Keratinocyte (primary cell): Measurements from ENCODE around the gene GCM1. TPM values are rescaled to one million over a fixed set of nuclear protein-coding genes. Genes with fewer than 3 reads are reported as not detected.
A peak's percentile ranks its signal among the peaks of the same experiment; 100 is the strongest.

Experiments
- DNase-seq: peaks from one replicate; pipeline ENCODE4 v3.0.0-alpha.2; 2011; ENCODE audit warnings: low read depth, missing footprints, low spot score
- FAIRE-seq: peaks from 2 replicates; lab custom pipeline; 2011; peaks lifted over from hg19 to GRCh38; lab: Jason Lieb, UNC
- H2AFZ ChIP-seq: 2 replicates; pipeline ENCODE4 v1.6.0; 2012; ENCODE audit warnings: low read length, control low read depth, inconsistent platforms; ENCODE audit not compliant: control insufficient read depth
- H3K27ac ChIP-seq: 2 replicates; pipeline ENCODE4 v1.5.1; 2011; ENCODE audit warnings: low read length; ENCODE audit not compliant: control insufficient read depth, insufficient read depth
- H3K27me3 ChIP-seq: 3 replicates; pipeline ENCODE4 v1.6.0; 2011; ENCODE audit warnings: low read length; ENCODE audit not compliant: control insufficient read depth, insufficient read depth; ENCODE audit errors: extremely low read depth
- H3K36me3 ChIP-seq, 2 experiments: 2 replicates in 1 of 2; 3 replicates in 1 of 2; pipeline ENCODE4 v1.5.1; 2011; ENCODE audit warnings: low read length in 2 of 2, mild to moderate bottlenecking in 1 of 2; ENCODE audit not compliant: control insufficient read depth in 2 of 2, insufficient read depth in 2 of 2; ENCODE audit errors: extremely low read depth in 1 of 2
- H3K4me1 ChIP-seq: 3 replicates; pipeline ENCODE4 v1.5.1; 2011; ENCODE audit warnings: low read length; ENCODE audit not compliant: control insufficient read depth, insufficient read depth; ENCODE audit errors: extremely low read depth
- H3K4me2 ChIP-seq: 3 replicates; pipeline ENCODE4 v1.6.0; 2011; ENCODE audit warnings: low read depth, low read length; ENCODE audit not compliant: control insufficient read depth, insufficient read depth; ENCODE audit errors: extremely low read depth
- H3K4me3 ChIP-seq, 3 experiments: fragments of 200-600 bp in 1 of 3; sonication (generic) in 1 of 3; 2 replicates in 2 of 3; 3 replicates in 1 of 3; pipeline ENCODE4 v1.5.1; 2011 to 2016; ENCODE audit warnings: low read length in 3 of 3, mild to moderate bottlenecking in 3 of 3, control low read depth in 2 of 3, inconsistent platforms in 1 of 3, low read depth in 1 of 3, mixed read lengths in 1 of 3, mixed run types in 1 of 3, moderate library complexity in 1 of 3; ENCODE audit not compliant: control insufficient read depth in 2 of 3, insufficient read depth in 2 of 3; ENCODE audit errors: extremely low read depth in 1 of 3
- H3K79me2 ChIP-seq: 2 replicates; pipeline ENCODE4 v1.6.0; 2012; ENCODE audit warnings: low read length; ENCODE audit not compliant: control insufficient read depth, insufficient read depth
- H3K9ac ChIP-seq: 3 replicates; pipeline ENCODE4 v1.6.0; 2011; ENCODE audit warnings: low read length; ENCODE audit not compliant: control insufficient read depth, insufficient read depth; ENCODE audit errors: extremely low read depth
- H3K9me1 ChIP-seq: 3 replicates; pipeline ENCODE4 v1.6.0; 2011; ENCODE audit warnings: low read length; ENCODE audit not compliant: control insufficient read depth, insufficient read depth; ENCODE audit errors: extremely low read depth
- H3K9me3 ChIP-seq: 2 replicates; pipeline ENCODE4 v1.5.1; 2012; ENCODE audit warnings: low read depth, low read length; ENCODE audit not compliant: control insufficient read depth
- H4K20me1 ChIP-seq: 3 replicates; pipeline ENCODE4 v1.6.0; 2011; ENCODE audit warnings: low read length; ENCODE audit not compliant: control insufficient read depth, insufficient read depth; ENCODE audit errors: extremely low read depth
- EZH2 ChIP-seq: IDR thresholded peaks from one replicate; pipeline ENCODE4 v1.6.1; 2012; ENCODE audit warnings: inconsistent platforms, mild to moderate bottlenecking, low read length, moderate library complexity
- dilution Hi-C: fragments of 300-500 bp; cut with MboI; formaldehyde crosslinking; loops from one replicate; pipeline ENCODE4 v1.7.0; 2020; ENCODE audit warnings: low sequenced_read_pairs; ENCODE audit not compliant: extremely low pct_ligation_motif_present
- polyA plus RNA-seq, 5 experiments: library from polyadenylated mRNA; depleted of rRNA in 3 of 5; stranded (reverse) in 3 of 5; stranded (forward) in 1 of 5; unstranded in 1 of 5; fragments of >200 nt; gene quantifications; 1 replicate in 1 of 5; 2 replicates in 3 of 5; 3 replicates in 1 of 5; pipeline versions ENCODE4 v1.2.1 to v1.2.3, GENCODE V29; 2011 to 2012; ENCODE audit warnings: missing spikeins in 2 of 5, low read depth in 1 of 5, low replicate concordance in 1 of 5
- TF ChIP-seq, protein P1 (sequence below), 3 experiments: IDR thresholded peaks in 1 of 3; conservative IDR thresholded peaks in 1 of 3; optimal IDR thresholded peaks in 1 of 3; 2 replicates in 2 of 3; 3 replicates in 1 of 3; pipeline versions ENCODE3 to v1.5.1; 2011; ENCODE audit warnings: low read length in 3 of 3, mild to moderate bottlenecking in 3 of 3, moderate library complexity in 2 of 3, control low read depth in 1 of 3, inconsistent platforms in 1 of 3; ENCODE audit not compliant: insufficient read depth in 2 of 3; ENCODE audit errors: extremely low read depth in 1 of 3

GCM1 gene
- polyA plus RNA-seq, 1 donor (not counting 4 experiments of a cell fraction or from before 2014, with no cell fraction given), result not detected

DNA sequence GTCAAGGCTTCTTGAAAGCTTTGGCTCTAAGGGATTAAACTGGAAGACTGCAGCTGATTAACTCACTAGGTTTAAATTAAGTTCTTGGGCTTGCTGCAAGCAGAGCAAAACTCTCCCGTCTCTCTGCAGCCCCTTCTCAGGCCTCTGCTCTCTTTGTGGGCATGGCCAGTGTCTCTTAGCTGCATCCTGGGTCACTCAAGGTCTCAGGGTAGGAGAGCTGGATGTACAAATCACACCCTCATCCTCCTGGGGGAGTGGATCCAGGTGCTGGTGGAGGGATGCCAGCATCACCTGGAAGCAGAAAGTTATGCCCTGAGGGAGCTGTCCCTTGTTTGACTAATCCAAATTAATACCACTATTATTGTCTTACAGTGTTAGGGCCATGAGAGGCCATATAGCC is 35.8 kb downstream of the GCM1 start:
- no peaks in the 10 kb centered on the region for H3K9me3 ChIP-seq
- no peaks in the 10 kb centered on the region for H4K20me1 ChIP-seq
- H3K4me1 ChIP-seq, result peaks cover 26% of the 10 kb centered on the region
- DNase-seq (peak; percentile 79), FAIRE-seq (peak; percentile 75)
- H3K36me3 ChIP-seq, result no peaks in the 10 kb centered on the region
- H3K27ac ChIP-seq, result peak overlapping the region; percentile 65
- peak overlapping the region; percentile 65 for H3K4me2 ChIP-seq
- H2AFZ ChIP-seq, result no peak overlapping the region
- no peaks in the 10 kb centered on the region for H3K27me3 ChIP-seq
- peak overlapping the region; percentile 24 for H3K9ac ChIP-seq
- no peak for TF ChIP-seq EZH2
- TF ChIP-seq, protein P1, sequence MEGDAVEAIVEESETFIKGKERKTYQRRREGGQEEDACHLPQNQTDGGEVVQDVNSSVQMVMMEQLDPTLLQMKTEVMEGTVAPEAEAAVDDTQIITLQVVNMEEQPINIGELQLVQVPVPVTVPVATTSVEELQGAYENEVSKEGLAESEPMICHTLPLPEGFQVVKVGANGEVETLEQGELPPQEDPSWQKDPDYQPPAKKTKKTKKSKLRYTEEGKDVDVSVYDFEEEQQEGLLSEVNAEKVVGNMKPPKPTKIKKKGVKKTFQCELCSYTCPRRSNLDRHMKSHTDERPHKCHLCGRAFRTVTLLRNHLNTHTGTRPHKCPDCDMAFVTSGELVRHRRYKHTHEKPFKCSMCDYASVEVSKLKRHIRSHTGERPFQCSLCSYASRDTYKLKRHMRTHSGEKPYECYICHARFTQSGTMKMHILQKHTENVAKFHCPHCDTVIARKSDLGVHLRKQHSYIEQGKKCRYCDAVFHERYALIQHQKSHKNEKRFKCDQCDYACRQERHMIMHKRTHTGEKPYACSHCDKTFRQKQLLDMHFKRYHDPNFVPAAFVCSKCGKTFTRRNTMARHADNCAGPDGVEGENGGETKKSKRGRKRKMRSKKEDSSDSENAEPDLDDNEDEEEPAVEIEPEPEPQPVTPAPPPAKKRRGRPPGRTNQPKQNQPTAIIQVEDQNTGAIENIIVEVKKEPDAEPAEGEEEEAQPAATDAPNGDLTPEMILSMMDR (optimal IDR thresholded peaks at IDR 0.05 in 1 of 3, IDR thresholded peaks at IDR 0.05 in 1 of 3, conservative IDR thresholded peaks at IDR 0.05 in 1 of 3; ENCODE audit: extremely low read depth in 1 of 3, insufficient read depth in 2 of 3, low read length in 3 of 3), result no peak
- H3K79me2 ChIP-seq, result no peaks in the 10 kb centered on the region
- peak overlapping the region in 1 of 3 experiments; percentile 26 for H3K4me3 ChIP-seq
- no peaks in the 10 kb centered on the region for H3K9me1 ChIP-seq
- dilution Hi-C loops, result no loop called here

DNA sequence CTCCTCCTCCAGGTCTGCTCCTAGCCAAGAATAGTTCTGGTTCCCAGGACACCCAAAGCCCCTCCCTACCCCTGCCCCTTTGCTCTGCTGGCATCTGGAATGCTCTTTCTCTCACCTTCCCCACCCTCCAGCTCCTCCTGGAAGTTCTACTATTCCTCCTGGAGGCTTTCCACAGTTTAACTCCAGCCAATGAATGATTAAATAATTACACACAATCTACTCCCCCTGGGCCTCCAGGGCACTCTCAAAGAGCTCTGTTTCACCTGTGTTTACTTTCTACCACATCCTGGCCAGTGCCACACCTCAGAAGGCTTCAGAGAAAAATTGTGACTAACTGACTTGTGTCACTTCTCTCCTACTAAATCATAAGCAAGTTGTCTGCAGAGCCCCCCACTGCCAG is 36.2 kb downstream of the GCM1 start:
- H3K9ac ChIP-seq, result peak overlapping the region; percentile 24
- TF ChIP-seq, protein P1 (optimal IDR thresholded peaks at IDR 0.05 in 1 of 3, IDR thresholded peaks at IDR 0.05 in 1 of 3, conservative IDR thresholded peaks at IDR 0.05 in 1 of 3; ENCODE audit: extremely low read depth in 1 of 3, insufficient read depth in 2 of 3, low read length in 3 of 3), result no peak
- no peak for TF ChIP-seq EZH2
- peak overlapping the region; percentile 8 for H2AFZ ChIP-seq
- H3K9me1 ChIP-seq, result no peaks in the 10 kb centered on the region
- peak overlapping the region in 2 of 3 experiments; percentile 16 to 26 for H3K4me3 ChIP-seq
- peak overlapping the region; percentile 65 for H3K27ac ChIP-seq
- H3K4me1 ChIP-seq, result peaks cover 26% of the 10 kb centered on the region
- H3K79me2 ChIP-seq, result no peaks in the 10 kb centered on the region
- peak; percentile 85 for DNase-seq
- H3K4me2 ChIP-seq, result peak overlapping the region; percentile 65
- FAIRE-seq, result peak; percentile 87
- no peaks in the 10 kb centered on the region for H4K20me1 ChIP-seq
- dilution Hi-C loops, result no loop called here
- H3K36me3 ChIP-seq, result no peaks in the 10 kb centered on the region
- H3K9me3 ChIP-seq, result no peaks in the 10 kb centered on the region
- no peaks in the 10 kb centered on the region for H3K27me3 ChIP-seq
